CD4-positive, CD25-positive, alpha-beta regulatory T cell (primary cell): Measurements from ENCODE around the gene ZNF675. TPM values are rescaled to one million over a fixed set of nuclear protein-coding genes. Genes with fewer than 3 reads are reported as not detected.
"Not testable (repeated sequence)": the region's sequence is repeated elsewhere in the genome, so short reads cannot be mapped to it uniquely, and the experiment has no call there.

Source experiments
- ATAC-seq, 2 donors: fragments of 150-1000 bp; cut with Tn5 transposase; one replicate each; pipeline ENCODE4 v1.10.0; 2021; ENCODE audit warnings: low read depth in 2 of 2, moderate number of reproducible peaks in 2 of 2, moderate library complexity in 1 of 2
- DNase-seq, 3 donors: peaks; one replicate each; pipeline versions ENCODE4 v3.0.0 to v3.0.0-alpha.2; 2012 to 2022; ENCODE audit warnings: mixed read lengths in 1 of 3
- H3K27ac ChIP-seq: one replicate; pipeline ENCODE4 v1.7.0; 2013; ENCODE audit warnings: mild to moderate bottlenecking, low read length; ENCODE audit not compliant: insufficient read depth, poor library complexity, severe bottlenecking
- H3K27me3 ChIP-seq: one replicate; pipeline ENCODE4 v1.7.0; 2013; ENCODE audit warnings: low read length; ENCODE audit not compliant: control insufficient read depth, insufficient read depth
- H3K36me3 ChIP-seq: one replicate; pipeline ENCODE4 v1.7.0; 2013; ENCODE audit warnings: mild to moderate bottlenecking, low read length, moderate library complexity; ENCODE audit not compliant: control insufficient read depth, insufficient read depth
- H3K4me1 ChIP-seq: 2 replicates; pipeline ENCODE4 v1.7.0; 2013; ENCODE audit warnings: mild to moderate bottlenecking, low read length; ENCODE audit not compliant: insufficient read depth, control insufficient read depth, poor library complexity, severe bottlenecking
- H3K4me3 ChIP-seq: one replicate; pipeline ENCODE4 v1.7.0; 2013; ENCODE audit warnings: low read depth, mild to moderate bottlenecking, low read length, moderate library complexity
- H3K9me3 ChIP-seq, 2 experiments: 1 replicate in 1 of 2; 2 replicates in 1 of 2; pipeline ENCODE4 v1.7.0; 2013; ENCODE audit warnings: low read length in 2 of 2, mild to moderate bottlenecking in 1 of 2, moderate library complexity in 1 of 2; ENCODE audit not compliant: control insufficient read depth in 2 of 2
- H3K27ac Mint-ChIP-seq, 3 donors: one replicate each; pipeline ENCODE4 v1.8.0; 2020 to 2022; ENCODE audit warnings: mild to moderate bottlenecking in 3 of 3, mixed read lengths in 3 of 3, moderate library complexity in 2 of 3
- H3K27me3 Mint-ChIP-seq: one replicate; pipeline ENCODE4 v1.8.0; 2022; ENCODE audit warnings: mild to moderate bottlenecking, mixed read lengths
- H3K36me3 Mint-ChIP-seq: one replicate; pipeline ENCODE4 v1.8.0; 2020; ENCODE audit warnings: mixed read lengths
- H3K4me1 Mint-ChIP-seq, 4 donors: one replicate each; pipeline ENCODE4 v1.8.0; 2020 to 2022; ENCODE audit warnings: mixed read lengths in 4 of 4, mild to moderate bottlenecking in 1 of 4
- H3K4me3 Mint-ChIP-seq, 4 donors: one replicate each; pipeline ENCODE4 v1.8.0; 2020 to 2022; ENCODE audit warnings: mild to moderate bottlenecking in 4 of 4, mixed read lengths in 4 of 4, moderate library complexity in 3 of 4
- H3K9me3 Mint-ChIP-seq, 7 donors: one replicate each; pipeline ENCODE4 v1.8.0; 2020 to 2022; ENCODE audit warnings: mixed read lengths in 7 of 7, mild to moderate bottlenecking in 3 of 7, moderate library complexity in 2 of 7
- polyA plus RNA-seq, 4 donors: library from polyadenylated mRNA; unstranded; fragments of 300-500 nt; fragmentation: Illumina TruSeq; gene quantifications; one replicate each; pipeline ENCODE4 v1.2.3, GENCODE V29; 2021
- total RNA-seq: library from RNA; stranded (reverse); gene quantifications from one replicate; pipeline ENCODE4 v1.2.3, GENCODE V29; 2022

The ZNF675 gene
- total and polyA plus RNA-seq, 5 donors from 2014 or later = 17.2 to 24.3 (median 22.0) TPM

GRCh38 chr19:23699521-23699860 is 12.5 kb upstream of the ZNF675 start:
- H3K4me1 Mint-ChIP-seq = no peaks in the 10 kb centered on the region
- H3K27me3 Mint-ChIP-seq = no peaks in the 10 kb centered on the region
- Histone ChIP-seq H3K36me3 (no peaks in the 10 kb centered on the region), H3K4me3 (no peak overlapping the region), H3K4me1 (no peaks in the 10 kb centered on the region), H3K27ac (no peak overlapping the region), H3K27me3 (no peaks in the 10 kb centered on the region), H3K9me3 (no peaks in the 10 kb centered on the region)
- H3K9me3 Mint-ChIP-seq = peaks cover 0 to 6% (median 3%) of the 10 kb centered on the region in 7 donors
- H3K36me3 Mint-ChIP-seq = no peaks in the 10 kb centered on the region
- DNase-seq (no peak), ATAC-seq (no peak)
- no peak overlapping the region for H3K4me3 Mint-ChIP-seq
- no peak overlapping the region for H3K27ac Mint-ChIP-seq

GRCh38 chr19:23698711-23699520 is 11.9 kb upstream of the ZNF675 start:
- no peak overlapping the region for H3K27ac ChIP-seq
- H3K4me1 ChIP-seq = no peaks in the 10 kb centered on the region
- no peaks in the 10 kb centered on the region for H3K4me1 Mint-ChIP-seq
- H3K36me3 Mint-ChIP-seq = no peaks in the 10 kb centered on the region
- H3K27me3 ChIP-seq = no peaks in the 10 kb centered on the region
- peak overlapping the region in 1 of 4 donors; percentile 26 for H3K4me3 Mint-ChIP-seq
- no peak overlapping the region for H3K27ac Mint-ChIP-seq
- no peak overlapping the region for H3K4me3 ChIP-seq
- ATAC-seq (no peak), DNase-seq (no peak)
- no peaks in the 10 kb centered on the region for H3K27me3 Mint-ChIP-seq
- no peaks in the 10 kb centered on the region for H3K9me3 ChIP-seq
- no peaks in the 10 kb centered on the region for H3K36me3 ChIP-seq
- H3K9me3 Mint-ChIP-seq = peaks cover 0 to 6% (median 3%) of the 10 kb centered on the region in 7 donors

- not testable (repeated sequence) for H3K36me3 Mint-ChIP-seq, ATAC-seq, H3K4me3 Mint-ChIP-seq, H3K9me3 Mint-ChIP-seq, H3K4me3 ChIP-seq, H3K36me3 ChIP-seq, H3K4me1 ChIP-seq, H3K27ac Mint-ChIP-seq, H3K27ac ChIP-seq, H3K9me3 ChIP-seq, H3K27me3 Mint-ChIP-seq, H3K27me3 ChIP-seq, DNase-seq
- H3K4me1 Mint-ChIP-seq = peaks cover 3 to 12% (median 3%) of the 10 kb centered on the region in 4 donors
These were observed 5.9 kb upstream of the ZNF675 start for GRCh38 chr19:23692937-23693336.

GRCh38 chr19:23673132-23673531 is 13.9 kb downstream of the ZNF675 start:
- H3K4me1 Mint-ChIP-seq = peaks cover 3 to 47% (median 10%) of the 10 kb centered on the region in 4 donors
- Histone ChIP-seq H3K27me3 (no peaks in the 10 kb centered on the region), H3K9me3 (peaks cover 56 to 69% of the 10 kb centered on the region in 2 experiments), H3K4me3 (peak overlapping the region; percentile 8), H3K27ac (no peak overlapping the region), H3K4me1 (no peaks in the 10 kb centered on the region), H3K36me3 (peaks cover 33% of the 10 kb centered on the region)
- DNase-seq (no peak), ATAC-seq (no peak)
- peak overlapping the region in 1 of 4 donors; percentile 54 for H3K4me3 Mint-ChIP-seq
- H3K27ac Mint-ChIP-seq = no peak overlapping the region
- peaks cover 0 to 65% (median 30%) of the 10 kb centered on the region in 7 donors for H3K9me3 Mint-ChIP-seq
- H3K36me3 Mint-ChIP-seq = peaks cover 72% of the 10 kb centered on the region
- no peaks in the 10 kb centered on the region for H3K27me3 Mint-ChIP-seq

GRCh38 chr19:23668606-23669005 is 18.4 kb downstream of the ZNF675 start:
- H3K27me3 ChIP-seq, H3K27me3 Mint-ChIP-seq, DNase-seq, H3K4me3 Mint-ChIP-seq, H3K4me1 ChIP-seq, H3K27ac Mint-ChIP-seq, H3K4me3 ChIP-seq, H3K27ac ChIP-seq, ATAC-seq: not testable (repeated sequence)
- peaks cover 63 to 81% of the 10 kb centered on the region in 2 experiments for H3K9me3 ChIP-seq
- H3K36me3 Mint-ChIP-seq = peaks cover 79% of the 10 kb centered on the region
- peaks cover 0 to 22% (median 4%) of the 10 kb centered on the region in 4 donors for H3K4me1 Mint-ChIP-seq
- peaks cover 0 to 77% (median 27%) of the 10 kb centered on the region in 7 donors for H3K9me3 Mint-ChIP-seq
- peaks cover 53% of the 10 kb centered on the region for H3K36me3 ChIP-seq

- Mint-ChIP-seq H3K4me1 (peaks cover 0 to 9% (median 0%) of the 10 kb centered on the region in 4 donors), H3K27me3 (no peaks in the 10 kb centered on the region), H3K9me3 (peaks cover 0 to 77% (median 25%) of the 10 kb centered on the region in 7 donors), H3K36me3 (peaks cover 76% of the 10 kb centered on the region), H3K4me3 (no peak overlapping the region), H3K27ac (no peak overlapping the region)
- no peaks in the 10 kb centered on the region for H3K4me1 ChIP-seq
- DNase-seq (no peak), ATAC-seq (no peak)
- no peak overlapping the region for H3K4me3 ChIP-seq
- H3K36me3 ChIP-seq = peaks cover 62% of the 10 kb centered on the region
- peaks cover 53 to 81% of the 10 kb centered on the region in 2 experiments for H3K9me3 ChIP-seq
- H3K27ac ChIP-seq = no peak overlapping the region
- no peaks in the 10 kb centered on the region for H3K27me3 ChIP-seq
These were observed 21.2 kb downstream of the ZNF675 start for GRCh38 chr19:23665651-23666410.

- Mint-ChIP-seq H3K9me3 (peaks cover 0 to 64% (median 32%) of the 10 kb centered on the region in 7 donors), H3K36me3 (peaks cover 22% of the 10 kb centered on the region)
- not testable (repeated sequence) for ATAC-seq, H3K4me3 Mint-ChIP-seq, H3K4me3 ChIP-seq, H3K27ac Mint-ChIP-seq, H3K4me1 ChIP-seq, H3K27me3 Mint-ChIP-seq, H3K27me3 ChIP-seq, H3K4me1 Mint-ChIP-seq, DNase-seq, H3K27ac ChIP-seq
- peaks cover 13% of the 10 kb centered on the region for H3K36me3 ChIP-seq
- peaks cover 62 to 86% of the 10 kb centered on the region in 2 experiments for H3K9me3 ChIP-seq
These were observed 37.2 kb downstream of the ZNF675 start for GRCh38 chr19:23649817-23650216.
